Lung (tissue), 12 donors: Measurements from ENCODE around the gene LHX2. TPM values are rescaled to one million over a fixed set of nuclear protein-coding genes. Genes with fewer than 3 reads are reported as not detected.

Experiments used
- ATAC-seq: fragments of 200-7000 bp; cut with Tn5 transposase; one replicate; pipeline ENCODE4 v1.9.1; 2020; ENCODE audit warnings: moderate number of reproducible peaks; ENCODE audit not compliant: insufficient read depth, low FRiP score
- DNase-seq, 3 donors: peaks; one replicate each; pipeline ENCODE4 v3.0.0-alpha.2; 2013 to 2017
- H3K27ac ChIP-seq, 2 donors: one replicate each; pipeline ENCODE4 v1.5.1; 2013; ENCODE audit warnings: mild to moderate bottlenecking in 2 of 2, moderate library complexity in 2 of 2, control low read depth in 1 of 2, inconsistent platforms in 1 of 2, low read depth in 1 of 2, low read length in 1 of 2
- H3K27me3 ChIP-seq, 3 donors: one replicate each; pipeline ENCODE4 v1.5.1; 2013; ENCODE audit warnings: low read length in 2 of 3; ENCODE audit not compliant: control insufficient read depth in 3 of 3, insufficient read depth in 3 of 3
- H3K36me3 ChIP-seq, 4 donors: one replicate each; pipeline ENCODE4 v1.5.1; 2013; ENCODE audit warnings: low read length in 4 of 4, mild to moderate bottlenecking in 1 of 4, moderate library complexity in 1 of 4; ENCODE audit not compliant: control insufficient read depth in 4 of 4, insufficient read depth in 4 of 4
- H3K4me1 ChIP-seq, 5 donors: one replicate each; pipeline ENCODE4 v1.5.1; 2013; ENCODE audit warnings: low read length in 5 of 5, mild to moderate bottlenecking in 2 of 5, moderate library complexity in 1 of 5; ENCODE audit not compliant: control insufficient read depth in 5 of 5, insufficient read depth in 5 of 5
- H3K4me3 ChIP-seq: one replicate; pipeline ENCODE4 v1.5.1; 2013; ENCODE audit warnings: mild to moderate bottlenecking, control low read depth, moderate library complexity
- H3K9ac ChIP-seq, 2 donors: one replicate each; pipeline ENCODE4 v1.5.1; 2013; ENCODE audit warnings: low read length in 2 of 2, control low read depth in 1 of 2; ENCODE audit not compliant: insufficient read depth in 1 of 2
- H3K9me3 ChIP-seq, 4 donors: one replicate each; pipeline ENCODE4 v1.5.1; 2013; ENCODE audit warnings: low read length in 3 of 4, mild to moderate bottlenecking in 1 of 4, moderate library complexity in 1 of 4; ENCODE audit not compliant: control insufficient read depth in 4 of 4, insufficient read depth in 3 of 4
- WGBS, 2 donors: extraction: QIAGEN DNeasy Blood & Tissue Kit; methylation state at CpG; one replicate each; pipeline ENCODE4 v1.1.7; 2013; 5-methylcytosine and 5-hydroxymethylcytosine counted together
- polyA plus RNA-seq, 2 donors: library from polyadenylated mRNA; stranded (reverse); fragments of 200-250 nt; gene quantifications; one replicate each; pipeline ENCODE4 v1.2.1, GENCODE V29; 2013
- total RNA-seq, 2 donors: library from RNA; depleted of rRNA in 1 of 2; stranded (reverse); fragments of >200 nt in 1 of 2; gene quantifications; one replicate each; pipeline ENCODE4 v1.2.1, GENCODE V29; 2014 to 2021
- TF ChIP-seq, protein P1 (sequence below): IDR thresholded peaks from 2 replicates; pipeline ENCODE4 v1.5.1; 2012; ENCODE audit warnings: mild to moderate bottlenecking; ENCODE audit errors: control extremely low read depth, extremely low read depth
- donor health status: control.
- donor health status: control.
- donor health status: Bipolar disorder and iron deficiency.
- donor health status: healthy.
- donor health status: DM: yes; HTN: yes; CAD: no.

Gene LHX2
- total and polyA plus RNA-seq, 4 donors = 0.07 to 0.31 TPM; not detected in 2

DNA sequence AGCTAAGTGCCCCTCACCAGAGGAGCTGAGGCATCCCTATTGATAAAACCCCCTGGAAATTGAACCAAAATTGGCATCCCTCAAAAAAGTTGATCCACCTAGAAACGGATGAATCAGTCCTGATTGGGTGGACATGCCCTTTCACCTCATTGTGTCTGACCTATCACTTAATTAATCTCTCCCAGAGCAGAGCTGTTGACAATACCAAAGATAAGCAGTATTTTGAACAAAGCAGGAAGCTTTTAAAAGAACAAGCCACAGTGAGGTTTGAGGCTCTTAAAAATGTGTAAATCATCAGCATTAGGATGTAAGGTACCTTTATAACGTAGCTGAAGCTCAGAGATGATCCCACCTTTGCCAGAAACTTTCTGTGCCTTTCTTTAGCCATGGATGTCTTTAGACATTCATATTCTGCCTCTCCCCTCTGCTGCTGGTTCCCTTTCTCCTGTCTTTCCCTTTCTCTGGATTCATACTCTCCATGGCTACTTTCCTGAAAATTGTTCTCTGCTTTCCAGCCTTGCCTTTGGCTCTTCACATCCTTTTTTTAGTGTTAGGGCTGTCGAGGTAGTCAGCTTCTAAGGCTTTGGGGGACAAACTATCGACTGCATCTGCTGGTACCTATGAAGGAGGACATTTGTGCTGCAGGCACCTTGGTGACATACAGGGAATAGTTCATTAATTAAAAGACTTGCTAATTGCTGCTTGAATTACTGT is 7.8 kb upstream of the LHX2 start:
- peaks cover 0 to 12% (median 0%) of the 10 kb centered on the region in 5 donors for H3K4me1 ChIP-seq

DNA sequence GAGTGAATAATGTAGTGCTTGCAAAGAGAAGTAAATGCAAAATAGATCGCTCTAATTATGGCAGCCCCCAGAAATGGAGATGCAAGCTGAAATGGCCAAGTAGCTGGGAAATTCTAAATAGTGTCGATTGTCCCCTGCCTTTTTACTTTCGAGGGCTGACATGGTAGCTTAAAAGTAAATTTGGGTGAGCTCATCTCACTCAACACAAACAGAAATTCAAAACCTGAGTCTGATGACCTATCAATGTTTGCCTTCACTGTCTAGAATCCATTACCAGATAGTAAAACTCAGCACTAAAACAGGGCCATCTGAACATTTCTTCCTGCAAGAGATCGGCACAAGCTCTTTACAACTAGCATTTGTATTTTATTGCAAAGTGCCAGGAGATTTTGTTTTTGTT is 7.0 kb upstream of the LHX2 start:
- ATAC-seq = no peak
- H3K27me3 ChIP-seq = peaks cover 5 to 92% (median 92%) of the 10 kb centered on the region in 3 donors

More for the DNA sequence above, 7.8 kb upstream of the LHX2 start:
- Histone ChIP-seq H3K27me3 (peaks cover 5 to 89% (median 88%) of the 10 kb centered on the region in 3 donors), H3K27ac (no peak overlapping the region), H3K36me3 (no peaks in the 10 kb centered on the region), H3K9me3 (peaks cover 0 to 9% (median 0%) of the 10 kb centered on the region in 4 donors), H3K4me3 (no peak overlapping the region), H3K9ac (no peak overlapping the region)
- 3 to 4% methylated on average over 4 of the region's 4 CpGs for WGBS, 2 donors
- DNase-seq = no peak
- no peak for ATAC-seq
- TF ChIP-seq, protein P1, sequence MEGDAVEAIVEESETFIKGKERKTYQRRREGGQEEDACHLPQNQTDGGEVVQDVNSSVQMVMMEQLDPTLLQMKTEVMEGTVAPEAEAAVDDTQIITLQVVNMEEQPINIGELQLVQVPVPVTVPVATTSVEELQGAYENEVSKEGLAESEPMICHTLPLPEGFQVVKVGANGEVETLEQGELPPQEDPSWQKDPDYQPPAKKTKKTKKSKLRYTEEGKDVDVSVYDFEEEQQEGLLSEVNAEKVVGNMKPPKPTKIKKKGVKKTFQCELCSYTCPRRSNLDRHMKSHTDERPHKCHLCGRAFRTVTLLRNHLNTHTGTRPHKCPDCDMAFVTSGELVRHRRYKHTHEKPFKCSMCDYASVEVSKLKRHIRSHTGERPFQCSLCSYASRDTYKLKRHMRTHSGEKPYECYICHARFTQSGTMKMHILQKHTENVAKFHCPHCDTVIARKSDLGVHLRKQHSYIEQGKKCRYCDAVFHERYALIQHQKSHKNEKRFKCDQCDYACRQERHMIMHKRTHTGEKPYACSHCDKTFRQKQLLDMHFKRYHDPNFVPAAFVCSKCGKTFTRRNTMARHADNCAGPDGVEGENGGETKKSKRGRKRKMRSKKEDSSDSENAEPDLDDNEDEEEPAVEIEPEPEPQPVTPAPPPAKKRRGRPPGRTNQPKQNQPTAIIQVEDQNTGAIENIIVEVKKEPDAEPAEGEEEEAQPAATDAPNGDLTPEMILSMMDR = no peak

DNA sequence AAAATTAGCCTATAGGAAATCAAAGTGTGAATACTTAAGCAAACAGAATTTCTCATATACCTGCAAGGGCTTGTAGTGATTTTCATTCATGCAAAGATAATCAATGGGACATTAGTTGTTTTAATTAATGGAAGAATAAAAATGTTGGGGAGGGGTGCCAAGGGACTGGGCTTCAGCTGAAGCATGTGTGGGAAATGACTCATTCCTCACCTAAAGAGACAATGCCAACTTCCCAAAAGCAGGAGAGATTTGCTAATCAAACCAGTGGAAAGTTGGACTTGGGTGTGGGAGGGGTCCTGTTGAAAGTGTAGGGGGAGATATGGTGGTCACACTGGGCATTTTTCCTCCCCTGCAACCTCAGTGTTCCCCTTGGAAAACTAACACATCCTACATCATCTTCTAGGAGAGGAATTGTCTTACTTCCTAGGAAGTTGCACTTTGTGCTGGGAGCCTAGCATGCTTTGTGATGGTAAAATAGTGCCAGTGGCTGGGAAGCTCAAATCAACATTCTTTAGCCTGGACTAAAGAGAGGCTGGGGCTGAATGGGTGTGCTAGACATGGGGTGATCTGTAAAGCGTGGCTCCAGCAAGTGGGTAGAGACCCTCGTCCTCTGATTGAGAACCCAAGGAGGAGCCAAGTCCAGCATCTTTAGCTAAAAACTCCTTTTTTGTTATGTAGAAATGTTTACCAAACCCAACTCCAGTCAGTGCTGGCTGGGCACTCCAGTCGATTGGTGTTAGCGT is 6.4 kb upstream of the LHX2 start:
- Histone ChIP-seq H3K9me3 (peaks cover 0 to 9% (median 0%) of the 10 kb centered on the region in 4 donors), H3K4me1 (peaks cover 0 to 14% (median 7%) of the 10 kb centered on the region in 5 donors), H3K27me3 (peaks cover 5 to 98% (median 98%) of the 10 kb centered on the region in 3 donors), H3K27ac (no peak overlapping the region), H3K36me3 (no peaks in the 10 kb centered on the region), H3K9ac (no peak overlapping the region), H3K4me3 (no peak overlapping the region)
- ATAC-seq (no peak), DNase-seq (no peak)
- TF ChIP-seq, protein P1 = no peak
- 8 to 11% methylated on average over 4 of the region's 4 CpGs for WGBS, 2 donors

More for the DNA sequence above, 7.0 kb upstream of the LHX2 start:
- TF ChIP-seq, protein P1 = no peak
- Histone ChIP-seq H3K27ac (no peak overlapping the region), H3K9me3 (peaks cover 0 to 9% (median 0%) of the 10 kb centered on the region in 4 donors), H3K36me3 (no peaks in the 10 kb centered on the region), H3K4me1 (peaks cover 0 to 14% (median 5%) of the 10 kb centered on the region in 5 donors), H3K4me3 (no peak overlapping the region), H3K9ac (no peak overlapping the region)
- WGBS, 2 donors = 5 to 8% methylated on average over 4 of the region's 4 CpGs
- DNase-seq = no peak
